Cardiac muscle cell (in vitro differentiated cells and primary cell): ENCODE data around the gene TET2. TPM values are rescaled to one million over a fixed set of nuclear protein-coding genes. Genes with fewer than 3 reads are reported as not detected.
A peak's percentile ranks its signal among the peaks of the same experiment; 100 is the strongest.

Source experiments
- DNase-seq, 2 donors: peaks; one replicate each; pipeline versions ENCODE4 v3.0.0 to v3.0.0-alpha.2; 2010 to 2017; ENCODE audit warnings: low read depth in 1 of 2, low spot score in 1 of 2
- H3K27ac ChIP-seq: fragments of 200-600 bp; sonication (generic); 2 replicates; pipeline ENCODE4 v1.5.1; 2016
- H3K27me3 ChIP-seq: fragments of 200-600 bp; sonication (generic); 2 replicates; pipeline ENCODE4 v1.6.0; 2016; ENCODE audit warnings: control low read depth
- H3K36me3 ChIP-seq: fragments of 200-600 bp; sonication (generic); 2 replicates; pipeline ENCODE4 v1.5.1; 2016; ENCODE audit warnings: control low read depth
- H3K4me1 ChIP-seq: fragments of 200-600 bp; sonication (generic); 2 replicates; pipeline ENCODE4 v1.8.1; 2017; ENCODE audit warnings: low read depth, mild to moderate bottlenecking, mixed run types
- H3K4me3 ChIP-seq: fragments of 200-600 bp; sonication (generic); 2 replicates; pipeline ENCODE4 v1.5.1; 2016; ENCODE audit warnings: mild to moderate bottlenecking
- H3K9me3 ChIP-seq: fragments of 200-600 bp; sonication (generic); 2 replicates; pipeline ENCODE4 v1.5.1; 2017; ENCODE audit warnings: low read depth, mild to moderate bottlenecking, control low read depth
- CTCF ChIP-seq: IDR thresholded peaks from 2 replicates; pipeline ENCODE4 v1.5.1; 2012; ENCODE audit warnings: low read depth, mild to moderate bottlenecking, low read length
- polyA plus RNA-seq: library from polyadenylated mRNA; unstranded; fragments of >200 nt; fragmentation: Nextera tagmentation; extraction: Ambion mirVana; gene quantifications from 2 replicates; pipeline ENCODE4 v1.2.1, GENCODE V29; 2016
- total RNA-seq: library from RNA; depleted of rRNA; stranded (reverse); fragments of >200 nt; gene quantifications from 2 replicates; pipeline ENCODE4 v1.2.3, GENCODE V29; 2016

The TET2 gene
- total and polyA plus RNA-seq, 2 experiments from 2014 or later, result 10.5 to 23.3 TPM

DNA sequence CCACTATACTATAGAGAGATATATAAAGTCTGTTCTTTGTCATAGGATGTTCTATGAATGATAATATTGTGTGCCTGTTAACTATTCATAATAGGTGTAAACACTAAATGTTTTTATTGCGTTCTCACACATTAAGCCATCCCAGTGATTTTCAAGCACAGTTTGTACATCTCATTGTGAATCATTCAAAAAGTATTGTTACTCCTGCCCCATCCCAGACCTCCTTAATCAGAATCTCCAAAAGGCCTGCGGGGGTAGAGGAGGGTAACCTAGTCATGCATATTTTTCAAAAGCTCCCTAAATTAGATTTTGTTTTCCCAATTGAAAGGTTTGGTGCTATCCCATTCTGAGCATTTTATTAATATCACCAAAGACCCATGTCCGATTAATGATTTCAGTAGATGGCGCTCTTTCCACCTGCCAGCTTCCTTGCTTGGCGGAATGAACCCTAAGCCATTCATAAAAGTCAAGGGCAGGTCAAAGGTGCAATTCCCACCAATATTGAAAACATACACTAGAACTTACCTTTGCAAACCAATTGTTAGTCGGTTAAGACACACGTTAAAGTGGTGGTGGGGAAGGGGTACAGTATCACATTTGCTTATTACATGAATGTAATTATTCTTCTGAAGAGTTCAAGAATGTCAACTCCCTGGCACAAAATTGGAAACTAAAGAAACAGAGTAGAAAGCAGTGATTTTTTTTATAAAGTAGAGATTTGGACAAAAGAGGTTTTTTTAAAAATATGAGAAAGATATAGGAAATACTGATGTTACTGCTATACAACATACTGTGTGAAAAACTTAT lies 5.8 kb upstream of the TET2 start:
- Histone ChIP-seq H3K36me3 (no peaks in the 10 kb centered on the region), H3K4me1 (no peaks in the 10 kb centered on the region), H3K27me3 (peaks cover 42% of the 10 kb centered on the region), H3K27ac (no peak overlapping the region), H3K4me3 (no peak overlapping the region), H3K9me3 (no peaks in the 10 kb centered on the region)
- peak; percentile 65 for TF ChIP-seq CTCF
- DNase-seq, result peak; percentile 38 to 65

DNA sequence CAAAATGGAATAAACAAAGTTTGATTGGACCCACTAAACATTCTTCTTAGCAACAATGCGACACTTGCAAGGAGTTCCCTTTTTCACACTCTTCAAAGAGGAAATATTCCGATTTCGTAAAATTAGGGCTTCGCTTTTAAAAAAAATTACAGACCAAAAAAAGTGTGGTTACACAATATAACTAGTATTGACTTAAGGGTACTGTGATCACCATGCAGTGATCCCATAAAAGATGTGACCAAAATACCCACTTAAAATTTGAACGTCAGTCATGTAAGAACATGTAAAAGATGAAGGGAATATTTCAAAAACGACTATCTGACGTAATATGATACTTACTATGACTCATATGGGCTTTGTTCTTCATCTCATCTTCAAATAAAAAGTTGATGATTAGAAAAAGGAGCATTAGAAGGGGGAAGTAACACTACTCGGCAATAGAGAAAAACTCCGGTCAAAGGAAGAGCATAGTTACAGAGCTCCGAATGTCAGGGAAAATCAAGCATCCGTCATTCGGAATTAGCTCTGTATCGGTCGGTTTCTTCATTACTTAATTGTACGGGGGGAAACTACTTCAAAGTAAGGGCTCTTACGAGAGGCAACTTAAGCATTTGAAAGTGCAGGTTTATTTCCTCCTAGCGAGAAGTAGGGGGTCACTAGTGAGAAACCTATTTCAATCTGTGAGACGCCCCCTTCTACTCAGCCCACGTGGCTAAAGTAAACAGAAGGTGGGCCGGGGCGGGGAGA lies 1.3 kb upstream of the TET2 start:
- no peak overlapping the region for H3K27ac ChIP-seq
- H3K36me3 ChIP-seq, result no peaks in the 10 kb centered on the region
- TF ChIP-seq CTCF, result no peak
- H3K4me3 ChIP-seq, result peak overlapping the region; percentile 86
- peaks cover 33% of the 10 kb centered on the region for H3K27me3 ChIP-seq
- peaks cover 14% of the 10 kb centered on the region for H3K4me1 ChIP-seq
- no peaks in the 10 kb centered on the region for H3K9me3 ChIP-seq
- peak in 1 of 2 donors; percentile 3 for DNase-seq

GRCh38 chr4:105145903-105146275 lies 787 bp upstream of the TET2 start:
- H3K9me3 ChIP-seq, result no peaks in the 10 kb centered on the region
- peak overlapping the region; percentile 86 for H3K4me3 ChIP-seq
- DNase-seq, result peak in 1 of 2 donors; percentile 14
- peaks cover 14% of the 10 kb centered on the region for H3K4me1 ChIP-seq
- H3K27ac ChIP-seq, result no peak overlapping the region
- H3K27me3 ChIP-seq, result peaks cover 33% of the 10 kb centered on the region
- no peaks in the 10 kb centered on the region for H3K36me3 ChIP-seq
- TF ChIP-seq CTCF, result no peak

DNA sequence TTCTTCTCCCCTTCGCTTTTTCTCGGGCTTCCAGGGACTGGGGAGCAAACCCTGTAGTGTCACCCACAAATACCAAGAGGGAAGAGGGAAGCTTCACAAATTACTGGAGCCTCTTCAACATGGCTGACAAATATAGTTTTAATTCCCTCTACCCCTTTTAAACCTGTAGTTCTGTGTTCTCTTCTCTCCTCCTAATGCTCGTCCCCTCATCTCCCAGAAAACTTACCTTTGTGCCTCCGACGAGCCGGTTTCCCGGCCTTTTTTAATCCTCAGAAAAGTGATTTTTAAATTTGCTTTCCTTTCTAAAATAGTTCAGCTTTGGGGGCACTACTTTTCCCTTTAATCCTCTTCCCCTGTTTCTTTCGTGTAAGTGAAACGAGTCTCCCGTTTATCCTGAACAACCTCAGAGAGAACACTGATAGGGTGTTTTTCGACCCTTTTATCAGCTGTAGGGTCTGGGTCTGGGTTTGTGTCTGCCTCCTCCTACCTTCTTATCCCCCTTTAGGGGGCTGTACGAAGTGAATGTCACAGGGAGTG lies 408 bp downstream of the TET2 start:
- H3K4me1 ChIP-seq, result peaks cover 14% of the 10 kb centered on the region
- H3K4me3 ChIP-seq, result peak overlapping the region; percentile 86
- TF ChIP-seq CTCF, result no peak
- DNase-seq, result no peak
- H3K27ac ChIP-seq, result peak overlapping the region; percentile 95
- H3K9me3 ChIP-seq, result no peaks in the 10 kb centered on the region
- H3K36me3 ChIP-seq, result no peaks in the 10 kb centered on the region
- peaks cover 32% of the 10 kb centered on the region for H3K27me3 ChIP-seq

GRCh38 chr4:105147553-105148161 lies 981 bp downstream of the TET2 start:
- TF ChIP-seq CTCF, result no peak
- Histone ChIP-seq H3K4me1 (peaks cover 14% of the 10 kb centered on the region), H3K27ac (peak overlapping the region; percentile 95), H3K9me3 (no peaks in the 10 kb centered on the region), H3K4me3 (peak overlapping the region; percentile 86), H3K36me3 (no peaks in the 10 kb centered on the region), H3K27me3 (peaks cover 29% of the 10 kb centered on the region)
- peak; percentile 44 to 66 for DNase-seq
